Astrocyte (in vitro differentiated cells and primary cell): ENCODE data around the gene PDZD2.

Experiments
- CTCF ChIP-seq: IDR thresholded peaks from 2 replicates; pipeline ENCODE4 v1.5.1; 2011; ENCODE audit warnings: low read depth, mild to moderate bottlenecking, inconsistent platforms, low read length, moderate library complexity; ENCODE audit not compliant: insufficient read depth
- EZH2 ChIP-seq: IDR thresholded peaks from 2 replicates; pipeline ENCODE4 v1.6.1; 2012; ENCODE audit warnings: mild to moderate bottlenecking, low read length, inconsistent platforms; ENCODE audit not compliant: insufficient read depth

GRCh38 chr5:31967461-31967860 lies 328.5 kb downstream of the PDZD2 start:
- TF ChIP-seq CTCF, result no peak
- TF ChIP-seq EZH2, result no peak
